ACC112 (cell line): ENCODE measurements around the gene ACTN1.

ENCODE experiments used
- H2AFZ ChIP-seq: fragments of 200-600 bp; sonication (generic); one replicate; pipeline ENCODE4 v1.6.0; 2017; ENCODE audit warnings: antibody characterized with exemption, low read length; ENCODE audit not compliant: unreplicated experiment
- H3K27ac ChIP-seq: fragments of 200-600 bp; sonication (generic); 2 replicates; pipeline ENCODE4 v1.5.1; 2014; ENCODE audit warnings: low read depth, mild to moderate bottlenecking, antibody characterized with exemption, low read length, moderate library complexity
- H3K27me3 ChIP-seq: fragments of 200-600 bp; sonication (generic); 2 replicates; pipeline ENCODE4 v1.6.1; 2014; ENCODE audit warnings: mild to moderate bottlenecking, antibody characterized with exemption, low read length, moderate library complexity, mixed read lengths; ENCODE audit not compliant: insufficient read depth
- H3K36me3 ChIP-seq: fragments of 200-600 bp; sonication (generic); 2 replicates; pipeline ENCODE4 v1.6.1; 2016; ENCODE audit warnings: mild to moderate bottlenecking, antibody characterized with exemption, low read length, moderate library complexity, mixed read lengths; ENCODE audit not compliant: insufficient read depth
- H3K4me1 ChIP-seq: fragments of 200-600 bp; sonication (generic); one replicate; pipeline ENCODE4 v1.6.1; 2016; ENCODE audit warnings: low read length, mixed read lengths; ENCODE audit not compliant: insufficient read depth, unreplicated experiment, control insufficient read depth
- H3K4me3 ChIP-seq: fragments of 200-600 bp; sonication (generic); 2 replicates; pipeline ENCODE4 v1.5.1; 2014; ENCODE audit warnings: mild to moderate bottlenecking, low read depth, low read length
- H3K79me2 ChIP-seq: fragments of 200-600 bp; sonication (generic); one replicate; pipeline ENCODE4 v1.6.0; 2016; ENCODE audit warnings: low read length; ENCODE audit not compliant: control insufficient read depth, unreplicated experiment, insufficient read depth

The ACTN1 gene

DNA sequence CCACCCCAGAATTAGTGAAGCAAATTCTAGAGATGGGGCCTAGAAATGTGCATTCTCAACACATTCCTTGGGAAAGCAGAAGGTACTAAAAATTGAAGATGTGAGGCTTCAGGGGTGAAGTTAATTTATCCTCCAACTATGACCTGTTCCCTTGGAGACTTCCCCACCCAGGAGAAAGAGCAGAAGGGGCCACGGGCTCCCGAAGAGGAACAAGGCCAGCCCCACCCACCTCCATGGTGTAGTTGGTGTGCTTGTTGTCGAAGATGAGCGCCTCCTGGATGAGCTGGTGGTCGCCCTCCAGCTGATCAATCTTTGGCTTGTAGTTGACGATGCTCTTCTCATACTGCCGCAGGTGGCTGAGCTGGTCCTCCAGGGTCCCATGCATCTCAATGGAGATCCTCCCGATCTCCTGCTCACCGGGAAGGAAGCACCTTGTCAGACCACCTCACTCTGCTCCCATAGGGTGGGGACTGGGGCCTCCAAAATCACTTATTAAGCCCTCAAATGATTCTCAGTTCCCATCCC, 98.5 kb downstream of the ACTN1 start:
- Histone ChIP-seq H3K36me3 (peaks cover 67% of the 10 kb centered on the region), H3K4me1 (peaks cover 19% of the 10 kb centered on the region)

DNA sequence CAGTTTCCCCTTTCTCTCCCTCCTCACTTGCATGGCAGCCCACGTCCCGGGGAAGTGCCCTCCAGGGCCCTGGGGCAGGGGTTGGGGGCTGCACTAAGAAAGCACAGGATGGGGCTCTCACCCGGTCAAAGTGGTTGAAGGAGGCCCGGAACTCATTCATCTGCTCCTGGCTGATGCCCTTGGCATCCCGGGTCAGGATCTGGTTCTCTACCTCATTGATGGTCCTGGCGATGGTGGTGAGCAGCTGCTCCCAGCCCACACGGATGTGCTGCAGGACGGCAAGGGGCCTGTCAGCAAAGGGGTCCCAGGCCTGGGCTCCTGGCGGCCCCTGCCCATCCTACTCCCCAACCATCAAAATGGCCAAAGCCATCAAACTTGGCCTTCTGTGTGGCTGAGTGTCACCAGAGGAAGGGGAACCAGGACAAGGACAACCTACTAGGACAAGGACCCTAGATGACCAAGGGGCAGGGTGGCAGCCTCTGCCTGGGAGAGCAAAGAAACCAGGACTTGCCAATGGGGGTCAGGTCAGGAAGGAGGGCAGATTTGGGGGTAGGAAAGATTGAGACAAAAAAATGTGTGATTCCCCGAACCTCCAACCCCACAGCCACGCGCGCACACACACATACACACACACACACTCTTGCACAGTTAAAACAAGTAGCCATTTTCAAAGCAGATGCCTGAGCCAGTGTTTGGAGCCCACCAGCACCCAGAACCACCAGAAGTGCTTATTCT, 99.1 kb downstream of the ACTN1 start:
- Histone ChIP-seq H3K27ac (no peak overlapping the region), H2AFZ (no peak overlapping the region), H3K4me3 (no peak overlapping the region), H3K4me1 (peaks cover 12% of the 10 kb centered on the region), H3K27me3 (no peaks in the 10 kb centered on the region), H3K36me3 (peaks cover 65% of the 10 kb centered on the region), H3K79me2 (peaks cover 3% of the 10 kb centered on the region)

More for the DNA sequence above, 98.5 kb downstream of the ACTN1 start:
- no peak overlapping the region for H3K27ac ChIP-seq
- peaks cover 4% of the 10 kb centered on the region for H3K79me2 ChIP-seq
- H2AFZ ChIP-seq: no peak overlapping the region
- H3K27me3 ChIP-seq: no peaks in the 10 kb centered on the region
- no peak overlapping the region for H3K4me3 ChIP-seq

DNA sequence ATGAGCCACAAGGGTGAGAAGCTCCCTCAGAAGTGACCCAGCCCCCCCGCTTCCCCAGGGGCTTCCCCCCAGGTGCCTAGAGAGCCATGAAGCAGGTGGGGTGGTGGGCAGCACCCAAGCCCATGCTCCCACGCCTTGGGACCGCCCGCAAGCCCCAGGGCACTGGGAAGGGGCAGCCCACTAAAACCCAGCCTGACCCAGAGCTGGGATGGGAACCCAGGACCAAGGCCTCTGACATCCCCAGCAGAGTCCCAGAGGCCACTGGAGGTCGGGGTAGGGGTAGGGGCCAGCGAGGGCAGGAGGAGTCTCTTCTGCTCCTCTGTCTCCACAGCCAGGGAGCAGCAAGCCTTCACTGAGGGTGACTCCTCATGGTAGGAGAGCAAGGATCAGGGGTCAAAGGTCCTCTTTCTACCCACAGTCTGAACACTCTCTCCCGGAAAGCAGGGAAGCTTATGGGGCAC, 99.8 kb downstream of the ACTN1 start:
- H3K79me2 ChIP-seq: peaks cover 3% of the 10 kb centered on the region
- no peak overlapping the region for H3K4me3 ChIP-seq
- no peaks in the 10 kb centered on the region for H3K27me3 ChIP-seq
- H3K36me3 ChIP-seq: peaks cover 65% of the 10 kb centered on the region
- peaks cover 6% of the 10 kb centered on the region for H3K4me1 ChIP-seq
- no peak overlapping the region for H2AFZ ChIP-seq
- no peak overlapping the region for H3K27ac ChIP-seq

DNA sequence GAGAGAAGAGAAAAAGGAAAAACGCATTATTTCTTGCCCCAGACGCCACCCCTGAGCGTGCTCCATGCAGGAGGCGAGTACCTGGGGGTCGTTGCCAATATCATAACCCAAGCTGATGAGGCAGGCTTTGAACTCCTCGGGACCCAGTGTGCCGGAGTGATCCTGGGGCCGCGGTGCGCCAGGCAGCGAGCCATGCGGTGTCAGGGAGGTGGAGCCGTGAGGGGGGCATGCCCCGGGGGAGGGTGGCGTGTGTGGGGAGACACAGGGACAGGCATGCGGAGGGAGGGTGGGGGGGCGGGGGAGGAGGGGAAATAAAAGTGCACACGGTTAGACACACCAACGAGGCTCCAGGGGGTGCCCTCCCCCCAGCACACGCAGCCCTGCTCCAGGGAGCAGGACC, 100.2 kb downstream of the ACTN1 start:
- peaks cover 1% of the 10 kb centered on the region for H3K4me1 ChIP-seq
- peaks cover 2% of the 10 kb centered on the region for H3K79me2 ChIP-seq
- H3K36me3 ChIP-seq: peaks cover 66% of the 10 kb centered on the region
- H3K4me3 ChIP-seq: no peak overlapping the region
- no peak overlapping the region for H3K27ac ChIP-seq
- H3K27me3 ChIP-seq: no peaks in the 10 kb centered on the region
- no peak overlapping the region for H2AFZ ChIP-seq

DNA sequence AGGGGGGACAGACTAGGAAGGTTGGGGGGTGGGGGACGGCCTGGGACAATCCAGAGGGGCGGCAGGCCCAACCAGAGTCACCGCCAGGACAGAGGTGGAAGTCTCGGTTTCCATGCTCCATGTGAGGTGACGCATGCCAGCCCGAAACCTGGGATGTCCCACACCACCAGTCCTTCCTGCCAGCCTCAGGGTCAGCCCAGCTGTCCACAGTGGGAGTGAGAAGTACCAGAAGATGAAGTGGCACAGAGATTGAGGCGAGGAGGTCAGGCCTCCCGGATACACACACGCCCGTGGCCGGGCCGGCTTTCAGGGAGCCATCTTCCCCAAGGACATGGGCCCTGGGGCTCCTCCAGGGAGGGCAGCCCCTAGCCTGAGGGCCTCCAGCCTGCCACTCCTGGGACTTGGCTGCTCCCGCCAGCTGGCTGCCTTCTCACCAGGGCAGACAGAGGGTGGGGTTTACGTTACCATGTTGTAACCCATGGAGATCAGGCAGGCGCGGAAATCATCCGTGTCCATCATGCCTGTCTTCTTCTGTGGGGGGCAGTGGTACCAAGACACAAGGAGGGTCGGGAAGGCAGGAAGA, 101.0 kb downstream of the ACTN1 start:
- Histone ChIP-seq H3K27me3 (no peaks in the 10 kb centered on the region), H2AFZ (no peak overlapping the region), H3K4me1 (no peaks in the 10 kb centered on the region), H3K79me2 (no peaks in the 10 kb centered on the region), H3K36me3 (peaks cover 66% of the 10 kb centered on the region), H3K27ac (no peak overlapping the region), H3K4me3 (no peak overlapping the region)

DNA sequence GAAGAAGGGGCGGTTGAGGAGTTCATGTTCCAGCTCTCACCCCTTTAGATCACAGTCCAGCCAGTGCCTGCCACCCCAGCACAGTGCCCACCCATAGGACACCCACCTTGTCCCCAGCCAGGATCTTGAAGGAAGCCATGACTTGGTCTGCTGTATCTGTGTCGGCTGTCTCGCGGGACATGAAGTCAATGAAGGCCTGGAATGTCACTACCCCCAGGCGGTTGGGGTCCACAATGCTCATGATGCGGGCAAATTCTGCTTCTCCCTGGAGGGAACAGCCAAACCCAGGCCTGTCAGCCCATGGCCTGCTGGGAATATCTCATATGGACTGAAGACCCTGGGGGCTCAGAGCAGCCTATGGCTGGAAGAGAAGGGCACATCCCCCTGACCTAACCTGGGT, 102.1 kb downstream of the ACTN1 start:
- H3K27me3 ChIP-seq: no peaks in the 10 kb centered on the region
- no peak overlapping the region for H2AFZ ChIP-seq
- H3K4me1 ChIP-seq: no peaks in the 10 kb centered on the region
- H3K4me3 ChIP-seq: no peak overlapping the region
- no peaks in the 10 kb centered on the region for H3K79me2 ChIP-seq
- no peak overlapping the region for H3K27ac ChIP-seq
- peaks cover 66% of the 10 kb centered on the region for H3K36me3 ChIP-seq

DNA sequence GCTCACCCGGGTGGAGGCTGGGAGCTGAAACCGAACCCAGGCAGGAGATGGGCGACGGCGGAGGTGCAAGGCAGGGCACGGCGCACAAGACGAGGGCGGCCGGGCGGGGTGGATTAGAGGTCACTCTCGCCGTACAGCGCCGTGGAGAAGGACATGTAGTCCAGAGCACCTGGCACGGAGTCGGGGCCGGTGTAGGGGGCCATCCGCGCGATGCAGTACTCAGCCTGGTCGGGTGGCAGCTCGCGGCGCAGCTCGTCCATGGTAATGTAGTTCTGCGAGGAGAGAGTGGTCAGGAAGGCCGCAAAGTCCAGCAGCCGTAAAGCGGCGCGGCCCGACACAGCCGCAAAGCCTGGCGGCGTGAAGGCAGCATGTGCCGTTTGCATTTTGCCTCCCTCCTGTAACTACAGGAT, 104.4 kb downstream of the ACTN1 start:
- H3K27me3 ChIP-seq: no peaks in the 10 kb centered on the region
- H3K27ac ChIP-seq: no peak overlapping the region
- no peaks in the 10 kb centered on the region for H3K4me1 ChIP-seq
- H2AFZ ChIP-seq: no peak overlapping the region
- H3K4me3 ChIP-seq: no peak overlapping the region
- H3K36me3 ChIP-seq: peaks cover 52% of the 10 kb centered on the region
- no peaks in the 10 kb centered on the region for H3K79me2 ChIP-seq

DNA sequence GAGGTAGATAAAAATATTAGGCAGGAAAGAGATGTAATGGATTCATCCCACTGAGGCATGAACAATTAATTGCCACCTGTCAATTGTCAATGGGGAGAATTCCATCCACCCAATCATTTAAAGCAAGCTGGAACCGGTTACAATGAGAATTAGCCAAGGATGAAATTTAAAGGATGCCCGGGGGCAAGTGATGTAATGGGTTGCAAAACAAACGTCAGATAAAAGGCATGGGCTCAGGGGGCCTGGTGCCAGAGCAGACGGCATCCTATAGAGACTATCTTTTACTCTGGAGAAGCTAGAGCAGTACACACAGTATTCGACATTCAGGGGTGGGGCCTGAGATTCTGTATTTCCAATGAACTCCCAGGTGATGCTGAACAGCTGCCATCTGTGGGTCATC, 105.7 kb downstream of the ACTN1 start:
- H3K79me2 ChIP-seq: no peaks in the 10 kb centered on the region
- no peak overlapping the region for H3K4me3 ChIP-seq
- no peak overlapping the region for H3K27ac ChIP-seq
- peaks cover 49% of the 10 kb centered on the region for H3K36me3 ChIP-seq
- H2AFZ ChIP-seq: no peak overlapping the region
- no peaks in the 10 kb centered on the region for H3K4me1 ChIP-seq
- no peaks in the 10 kb centered on the region for H3K27me3 ChIP-seq

DNA sequence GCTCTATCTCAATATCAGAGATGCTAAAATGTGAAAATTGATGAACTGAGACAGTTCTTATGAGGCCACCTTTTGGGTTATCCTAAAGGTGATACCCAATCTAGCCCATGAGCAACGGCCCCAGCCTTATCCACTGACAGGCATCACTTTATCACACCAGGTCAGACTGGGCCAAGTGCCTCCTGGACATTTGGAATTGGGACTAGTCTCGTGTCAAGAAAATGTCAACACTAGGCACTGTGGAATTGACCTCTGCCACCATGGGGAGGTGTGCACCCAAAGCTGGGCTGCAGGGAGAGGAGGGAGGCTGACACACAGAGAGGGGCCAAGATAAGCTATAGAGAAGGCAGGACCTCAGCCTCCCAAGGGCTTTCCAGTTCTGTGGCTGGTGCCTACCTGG, 107.7 kb downstream of the ACTN1 start:
- H3K4me3 ChIP-seq: no peak overlapping the region
- H2AFZ ChIP-seq: no peak overlapping the region
- no peaks in the 10 kb centered on the region for H3K4me1 ChIP-seq
- H3K36me3 ChIP-seq: peaks cover 31% of the 10 kb centered on the region
- no peak overlapping the region for H3K27ac ChIP-seq
- H3K27me3 ChIP-seq: no peaks in the 10 kb centered on the region
- no peaks in the 10 kb centered on the region for H3K79me2 ChIP-seq

DNA sequence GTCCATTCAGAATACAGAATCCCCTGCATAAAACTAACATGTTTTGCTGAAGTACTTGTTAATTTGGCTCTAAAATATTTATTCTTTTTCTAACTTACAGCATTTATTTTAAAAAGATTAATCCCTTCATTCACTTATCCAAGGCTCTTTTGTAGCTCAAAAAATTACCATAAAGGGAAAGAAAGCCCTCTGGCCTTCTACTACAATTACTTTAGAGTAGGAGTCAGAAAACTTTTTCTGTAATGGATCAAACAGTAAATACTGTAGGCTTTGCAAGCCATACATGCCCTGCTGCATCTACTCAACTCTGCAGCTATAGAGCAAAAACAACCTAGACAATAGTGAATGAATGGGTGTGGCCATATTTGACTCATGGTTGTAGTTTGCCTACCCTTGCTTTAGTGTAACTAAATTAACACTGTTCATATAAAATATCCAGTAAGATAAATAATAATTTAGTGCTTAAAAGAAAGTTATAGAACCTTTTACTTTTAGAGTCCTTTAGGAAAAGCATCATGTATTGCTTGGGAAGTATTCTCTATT, 112.0 kb downstream of the ACTN1 start:
- H2AFZ ChIP-seq: no peak overlapping the region
- no peaks in the 10 kb centered on the region for H3K27me3 ChIP-seq
- no peaks in the 10 kb centered on the region for H3K4me1 ChIP-seq
- H3K79me2 ChIP-seq: no peaks in the 10 kb centered on the region
- no peak overlapping the region for H3K4me3 ChIP-seq
- no peak overlapping the region for H3K27ac ChIP-seq
- peaks cover 10% of the 10 kb centered on the region for H3K36me3 ChIP-seq

DNA sequence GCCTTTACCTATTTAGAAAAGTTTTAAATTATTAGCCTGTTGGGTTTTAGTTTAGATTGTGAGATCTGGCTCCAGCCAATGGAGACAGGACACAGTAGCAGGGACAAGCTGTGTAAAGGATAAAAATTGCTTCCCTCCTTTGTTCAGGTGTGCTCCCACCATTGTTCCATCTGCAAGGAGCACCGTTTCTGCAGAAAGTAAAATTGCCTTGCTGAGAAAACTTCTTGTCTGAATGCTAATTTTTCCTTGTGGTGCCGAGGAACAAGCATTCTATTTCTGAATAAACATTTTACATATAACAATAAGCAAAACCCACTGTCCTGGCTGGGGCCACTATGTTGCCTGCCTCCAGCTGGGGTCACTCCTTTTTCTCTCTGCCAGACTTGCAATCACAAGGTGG, 113.6 kb downstream of the ACTN1 start:
- Histone ChIP-seq H3K36me3 (peaks cover 5% of the 10 kb centered on the region; the same call in 1 of the 2 replicates), H3K79me2 (no peaks in the 10 kb centered on the region), H3K27me3 (no peaks in the 10 kb centered on the region), H3K27ac (no peak overlapping the region), H3K4me1 (no peaks in the 10 kb centered on the region), H2AFZ (no peak overlapping the region), H3K4me3 (no peak overlapping the region)
